Measurements from ENCODE around the gene BACE2.

- TF ChIP-seq CTCF (conservative IDR thresholded peaks at IDR 0.05; ENCODE audit: low read length) (no peak), EZH2phosphoT487 (IDR thresholded peaks at IDR 0.05; ENCODE audit: borderline replicate concordance, low read depth, low read length) (no peak)
Measured at GRCh38 chr21:41267346-41267745, 99.4 kb downstream of the BACE2 start.

All from OCI-LY7 (cell line).